RPMI8226 (cell line): Measurements from ENCODE around the gene LACC1.
A peak's percentile ranks its signal among the peaks of the same experiment; 100 is the strongest.

Source experiments
- DNase-seq: peaks from one replicate; pipeline ENCODE4 v3.0.0-alpha.2; 2015

LACC1 gene

DNA sequence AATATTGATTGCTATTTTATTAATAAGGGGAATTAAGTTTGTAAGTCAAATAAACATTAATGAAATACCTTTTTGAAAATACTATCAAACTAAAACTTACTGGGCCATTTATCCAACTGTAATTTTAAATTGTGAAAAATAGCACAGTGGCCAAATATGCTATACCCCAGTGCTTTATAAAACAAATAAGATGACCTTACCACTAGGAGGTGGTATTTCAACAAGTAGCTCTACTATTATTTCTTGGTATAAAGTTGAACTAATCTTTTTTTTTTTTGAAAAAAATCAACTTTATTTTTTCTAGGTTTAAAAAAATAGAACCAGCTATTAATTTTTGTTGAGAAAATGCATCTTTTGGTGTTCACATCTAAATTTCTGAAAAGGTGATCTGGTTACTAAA lies 14.7 kb downstream of the LACC1 start:
- no peak for DNase-seq

DNA sequence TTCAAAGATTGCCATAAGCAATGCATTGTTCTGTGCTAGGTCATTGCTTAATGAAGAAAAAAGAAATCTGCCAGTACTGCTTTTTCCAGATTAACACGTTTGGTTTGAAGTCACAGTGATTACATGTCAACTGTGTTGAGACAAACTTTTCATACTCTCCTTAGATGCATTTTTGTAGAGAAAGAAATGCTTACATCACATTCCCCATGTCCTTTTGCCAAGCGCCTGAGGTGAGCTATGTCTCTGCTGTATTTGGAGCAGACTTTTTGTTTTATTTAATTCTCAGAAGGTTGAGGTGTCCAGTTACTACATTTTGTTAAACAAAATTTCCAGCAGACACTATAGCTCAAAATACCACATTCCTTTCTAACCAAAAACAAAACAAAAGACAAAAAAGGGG lies 16.2 kb downstream of the LACC1 start:
- DNase-seq: no peak

DNA sequence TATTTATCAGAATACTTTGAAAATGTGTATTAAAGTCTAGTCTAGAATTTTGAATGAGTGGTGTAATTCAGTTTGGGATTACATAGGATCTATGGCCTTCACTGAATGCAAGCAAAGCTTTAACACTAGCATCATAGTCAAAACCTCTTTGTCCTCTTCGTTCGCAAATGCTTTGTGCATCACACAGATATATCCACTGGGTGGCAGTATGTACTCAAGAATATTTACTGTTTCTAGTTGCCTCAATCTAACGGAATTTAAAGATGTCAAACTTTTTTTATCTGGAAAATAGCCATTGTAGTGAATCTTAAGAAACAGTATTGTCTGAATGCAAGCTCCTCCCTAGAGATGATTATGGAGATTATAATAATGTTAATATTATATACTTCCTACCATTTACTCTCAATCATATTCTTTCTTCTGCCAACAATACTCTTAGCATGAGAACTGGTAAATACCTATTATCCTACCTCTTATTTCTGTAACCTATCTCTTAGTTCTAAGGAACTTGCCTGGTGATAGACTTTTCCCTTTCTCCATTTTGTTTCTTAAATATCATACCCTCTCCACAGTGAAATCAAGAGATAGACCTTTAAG lies 25.8 kb downstream of the LACC1 start:
- DNase-seq: peak; percentile 62

DNA sequence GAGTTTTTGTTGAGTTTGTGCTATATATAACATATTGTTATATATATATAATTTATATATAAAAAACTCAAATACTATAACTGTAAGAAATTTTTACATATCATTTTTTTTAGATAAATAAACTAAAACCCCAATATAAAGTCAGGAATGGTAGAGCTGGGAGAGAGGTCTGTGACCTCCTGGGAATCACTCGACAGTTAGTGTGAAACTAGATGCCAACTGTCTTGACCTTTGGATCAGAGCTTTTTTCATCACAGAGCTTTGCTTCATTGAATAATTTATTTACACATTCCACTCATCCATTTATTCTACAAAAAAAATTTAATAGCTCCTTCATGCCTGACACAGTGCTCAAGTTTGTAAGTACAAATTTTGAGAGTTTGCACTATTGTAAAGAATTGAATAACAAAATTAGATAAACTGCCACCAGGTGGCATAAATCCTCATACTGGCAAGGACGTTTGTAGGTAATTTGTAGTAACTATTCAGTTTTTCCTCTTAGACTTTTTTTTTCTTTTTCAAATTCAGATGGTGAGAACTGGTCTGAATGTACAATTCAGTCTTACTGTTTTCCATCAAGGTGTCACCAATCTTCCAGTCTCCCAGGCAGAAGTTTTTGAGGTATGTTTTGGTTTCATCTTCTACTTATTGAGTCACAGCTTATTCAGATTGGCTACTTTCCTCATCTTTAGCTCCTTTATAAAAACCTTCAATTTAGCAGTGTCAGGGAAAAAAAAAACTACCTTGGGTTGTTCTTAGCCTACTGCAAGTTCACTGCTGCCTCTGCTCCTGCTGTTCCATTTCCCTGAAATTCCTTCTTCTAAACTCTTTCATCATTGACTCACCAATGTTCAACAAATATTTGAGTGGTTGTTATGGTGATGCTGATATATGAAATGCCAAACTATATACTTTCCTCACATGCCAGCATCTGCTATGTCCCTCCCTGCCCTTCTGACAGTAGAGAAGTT lies 28.7 kb downstream of the LACC1 start:
- DNase-seq: peak; percentile 17

DNA sequence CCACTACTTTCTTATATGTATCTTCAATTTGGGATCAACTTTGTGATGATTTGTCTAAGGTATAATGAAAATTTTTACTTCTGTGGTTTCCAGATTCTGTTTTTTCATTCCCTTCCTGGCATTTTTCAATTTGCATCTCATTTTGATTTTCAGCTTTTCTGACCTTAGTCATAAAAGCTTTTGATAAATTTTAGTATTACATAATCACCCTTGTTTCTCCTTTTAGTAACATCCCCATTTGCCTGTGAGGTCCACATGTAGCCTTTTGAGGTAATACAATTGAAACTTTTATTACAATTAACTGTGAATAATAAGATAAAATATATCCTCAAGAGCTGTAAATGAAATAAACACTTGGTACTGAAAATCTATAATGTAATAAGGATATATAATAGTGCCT lies 31.2 kb downstream of the LACC1 start:
- no peak for DNase-seq

DNA sequence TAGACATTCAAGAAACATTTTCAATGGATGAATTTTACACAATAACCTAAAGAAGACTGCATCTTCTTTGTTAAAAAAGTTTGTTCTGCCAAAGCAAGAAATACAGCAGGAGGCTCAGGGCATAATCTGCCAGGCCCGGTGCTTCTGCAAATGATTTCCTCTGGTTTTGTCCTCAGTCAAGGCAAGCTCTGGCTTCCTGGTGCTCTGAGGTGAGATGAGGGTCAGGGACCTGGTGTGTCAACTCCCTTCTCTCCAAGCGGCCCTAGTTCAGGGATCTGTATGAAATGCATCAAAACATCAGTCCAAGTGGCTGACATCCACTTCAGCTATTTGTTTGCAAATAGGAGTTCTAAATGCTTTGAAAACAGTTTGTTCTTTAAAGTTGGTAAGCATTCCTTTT lies 31.6 kb downstream of the LACC1 start:
- no peak for DNase-seq

DNA sequence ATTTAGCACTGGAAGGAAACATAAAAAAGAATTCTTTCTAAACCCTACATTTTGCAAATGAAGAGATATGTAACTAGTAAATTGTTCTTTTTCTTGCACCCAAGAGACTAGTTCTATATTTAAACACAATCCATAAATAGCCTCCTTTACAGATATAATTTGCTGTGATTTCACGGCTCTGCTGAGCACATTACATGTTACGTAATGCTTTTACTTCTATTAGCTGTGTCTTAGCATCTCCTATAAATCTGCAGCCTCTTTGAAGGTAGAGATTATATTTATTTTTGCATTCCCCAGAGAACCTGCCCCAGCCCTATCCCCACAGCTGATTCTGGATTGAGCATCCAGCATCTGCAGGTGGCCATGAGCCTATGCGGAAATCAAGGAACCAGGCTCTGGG lies 32.2 kb downstream of the LACC1 start:
- DNase-seq: no peak

DNA sequence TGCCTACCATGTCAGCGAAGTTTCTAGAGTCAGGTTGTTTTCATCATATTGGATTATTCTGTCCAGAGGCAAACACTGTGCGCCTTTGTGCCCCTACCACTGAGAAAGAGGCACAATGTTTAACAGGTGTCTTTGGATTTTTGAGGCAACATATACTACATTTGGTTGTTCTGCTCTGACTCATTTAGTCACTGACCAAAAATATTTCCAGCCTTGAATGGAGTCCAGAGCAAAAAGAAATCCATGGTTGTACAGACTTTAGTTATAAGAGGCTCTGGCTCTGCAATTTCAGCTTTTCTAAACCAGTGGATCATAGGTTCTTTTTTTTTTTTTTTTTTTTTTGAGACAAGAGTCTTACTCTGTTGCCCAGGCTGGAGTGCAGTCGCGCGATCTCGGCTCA lies 35.7 kb downstream of the LACC1 start:
- no peak for DNase-seq

DNA sequence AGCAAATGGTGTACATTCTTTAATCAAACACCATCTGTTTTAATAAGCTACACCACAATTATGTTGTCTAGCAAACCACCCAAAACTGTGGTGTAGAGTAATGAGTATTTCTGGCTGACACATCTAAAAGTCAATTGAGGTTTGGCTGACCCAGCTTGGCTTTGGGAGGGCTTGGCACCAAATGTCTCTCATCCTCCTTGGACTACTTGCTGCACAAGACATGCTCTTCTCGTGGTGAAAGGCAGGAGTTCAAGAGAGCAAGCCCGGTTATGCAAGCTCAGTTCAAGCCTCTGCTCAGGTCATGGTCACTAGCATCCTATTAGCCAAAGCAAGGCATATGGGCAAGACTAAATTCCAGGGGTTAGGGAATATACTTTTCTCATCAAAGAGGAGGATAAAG lies 37.1 kb downstream of the LACC1 start:
- no peak for DNase-seq

DNA sequence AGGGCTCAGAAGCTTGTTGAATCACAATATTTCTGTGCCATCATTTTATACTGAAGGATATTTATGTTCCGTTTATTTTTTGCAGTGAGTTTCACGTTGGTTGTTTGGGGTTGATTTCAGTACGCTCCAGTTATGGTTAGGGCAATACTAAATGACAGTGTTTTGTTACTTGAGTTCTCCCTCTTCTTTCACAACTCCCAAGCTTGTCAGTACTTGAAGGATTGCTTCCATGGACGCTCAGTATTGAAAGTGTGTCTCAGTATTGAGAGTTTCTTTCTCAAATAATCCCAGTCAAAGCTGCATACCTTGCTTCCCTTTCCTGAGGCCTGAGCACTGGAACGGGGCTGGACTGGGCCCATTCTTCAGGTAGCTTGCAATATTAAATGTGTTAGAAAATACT lies 38.9 kb downstream of the LACC1 start:
- DNase-seq: no peak

DNA sequence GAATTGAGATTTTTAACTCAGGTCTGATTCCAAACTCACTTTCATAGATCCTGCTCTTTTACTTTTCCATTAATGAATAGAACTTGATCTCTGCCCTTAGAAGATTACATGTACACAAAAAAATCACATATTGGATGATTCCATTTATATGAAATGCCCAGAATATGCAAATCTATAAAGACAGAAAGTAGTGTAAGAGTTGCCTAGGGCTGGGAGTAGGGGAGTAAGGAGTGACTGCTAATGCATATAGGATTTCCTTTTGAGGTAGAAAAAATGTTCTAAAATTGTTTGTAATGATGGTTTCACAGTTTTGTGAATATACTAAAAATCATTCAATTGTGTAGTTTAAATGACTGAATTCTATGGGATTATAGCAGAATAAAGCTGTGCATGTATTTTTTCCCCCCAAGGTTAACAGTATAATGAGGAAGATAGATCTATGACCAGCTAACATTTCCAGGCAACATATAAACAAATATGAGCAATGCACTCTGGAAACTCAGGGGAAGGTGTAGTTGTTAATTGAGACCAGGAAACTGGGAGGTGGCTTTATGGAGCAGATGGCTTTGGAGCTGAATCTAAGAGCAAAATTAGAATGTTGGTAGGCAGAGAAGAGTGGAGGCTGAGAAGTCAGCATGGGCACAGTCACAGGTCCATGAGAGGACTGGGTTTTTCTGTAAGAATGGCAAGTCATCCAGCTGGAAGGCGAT lies 41.4 kb downstream of the LACC1 start:
- DNase-seq: no peak

DNA sequence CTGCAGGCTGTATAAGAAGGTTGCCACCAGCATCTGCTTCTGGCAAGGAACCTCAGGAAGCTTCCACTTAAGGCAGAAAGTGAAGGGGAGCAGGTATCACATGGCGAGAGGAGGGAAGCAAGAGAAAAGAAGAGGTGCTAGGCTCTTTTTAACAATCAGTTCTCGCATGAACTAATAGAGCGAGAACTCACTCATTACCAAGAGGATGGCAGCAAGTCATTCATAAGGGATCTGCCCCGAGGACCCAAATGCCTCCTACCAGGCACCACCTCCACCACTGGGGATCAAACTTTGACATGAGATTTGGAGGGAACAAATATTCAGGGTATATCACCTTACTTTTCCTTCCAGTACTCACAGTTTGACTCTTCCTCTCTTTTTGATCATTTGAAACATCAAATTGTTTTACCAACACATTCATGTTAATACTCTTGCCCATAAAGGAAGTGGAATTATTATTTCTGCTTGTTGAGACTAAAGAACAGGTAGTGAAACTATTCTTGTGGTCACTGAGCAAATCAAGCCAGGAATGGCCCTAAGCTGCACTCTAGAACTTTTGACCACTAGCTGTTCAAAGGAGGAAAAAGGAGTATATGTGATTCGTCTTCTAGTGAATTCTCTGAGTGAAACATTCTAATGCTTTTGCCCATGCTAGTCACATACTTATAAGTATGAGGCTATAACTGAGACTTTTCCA lies 45.0 kb downstream of the LACC1 start:
- DNase-seq: peak; percentile 49

DNA sequence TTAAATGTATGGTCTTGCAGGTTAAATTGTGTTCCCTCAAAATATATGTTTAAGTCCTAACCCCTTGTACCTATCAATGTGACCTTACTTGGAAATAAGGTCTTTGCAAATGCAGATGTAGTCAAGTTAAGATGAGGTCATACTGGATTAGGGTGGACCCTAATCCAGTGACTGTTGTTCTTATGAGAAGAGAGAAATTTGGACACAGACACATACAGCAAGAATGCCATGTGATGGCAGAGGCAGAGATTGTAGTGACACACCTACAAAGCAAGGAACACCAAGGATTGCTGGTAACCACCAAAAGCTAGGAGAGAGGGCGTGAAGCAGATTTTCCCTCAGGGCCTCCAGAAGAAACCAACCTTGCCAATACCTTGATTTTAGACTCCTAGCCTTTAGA lies 50.2 kb downstream of the LACC1 start:
- DNase-seq: no peak

DNA sequence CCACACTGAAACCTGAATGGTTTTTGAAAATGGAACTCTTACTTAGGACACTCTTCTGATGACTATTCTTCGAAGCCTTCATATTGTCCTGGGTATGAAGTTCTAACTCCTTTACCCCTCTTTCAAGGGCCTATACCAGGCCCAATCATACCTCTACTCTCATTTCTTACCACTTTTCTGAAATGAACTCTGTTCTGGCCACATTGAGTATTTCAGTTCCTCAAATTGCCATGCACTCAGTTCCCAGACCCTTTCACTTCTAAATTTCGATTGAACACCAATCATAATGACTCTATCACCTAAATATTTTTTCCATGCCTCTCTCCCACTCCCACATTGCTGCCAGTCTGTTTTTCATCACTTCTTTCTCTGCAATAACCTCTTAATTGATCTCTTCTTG lies 53.7 kb downstream of the LACC1 start:
- peak; percentile 19 for DNase-seq

DNA sequence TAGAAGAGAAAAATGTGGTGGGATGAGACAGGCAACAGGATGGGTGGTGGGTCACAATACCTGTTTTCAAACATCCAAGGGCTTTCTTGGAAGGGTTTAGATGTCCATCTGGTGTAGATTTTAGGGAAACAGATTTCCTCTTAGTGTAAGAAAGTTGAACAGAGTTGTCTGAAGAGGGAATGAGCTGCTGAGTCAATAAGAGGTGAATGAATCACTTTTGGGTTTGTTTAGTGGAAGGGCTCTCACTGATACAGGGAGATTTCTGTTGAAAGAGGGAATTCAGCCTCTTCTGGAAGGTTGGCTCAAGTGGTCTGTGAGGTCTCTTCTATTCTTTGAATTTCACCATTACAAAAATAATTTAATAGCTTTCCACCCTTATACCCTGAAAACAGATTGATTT lies 54.6 kb downstream of the LACC1 start:
- DNase-seq: no peak

DNA sequence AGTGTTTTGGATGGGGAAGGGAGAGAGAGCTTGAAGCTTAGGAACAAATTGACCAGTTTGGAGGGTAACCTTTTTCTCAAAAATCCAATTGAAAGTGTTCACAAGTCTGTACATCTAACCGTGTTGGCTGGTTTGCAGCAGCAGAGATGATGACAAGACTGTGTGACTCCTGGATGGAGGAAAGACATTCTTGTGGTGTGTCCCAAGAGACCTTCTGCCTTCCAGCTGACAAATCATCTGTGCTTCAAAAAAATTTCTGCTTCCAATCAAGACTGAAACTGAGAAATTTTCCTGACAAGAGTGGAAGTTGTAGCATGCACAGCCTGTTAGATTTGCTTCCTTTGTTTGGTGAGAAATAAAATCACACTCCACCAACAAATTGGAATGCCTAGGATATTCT lies 56.2 kb downstream of the LACC1 start:
- peak; percentile 4 for DNase-seq

DNA sequence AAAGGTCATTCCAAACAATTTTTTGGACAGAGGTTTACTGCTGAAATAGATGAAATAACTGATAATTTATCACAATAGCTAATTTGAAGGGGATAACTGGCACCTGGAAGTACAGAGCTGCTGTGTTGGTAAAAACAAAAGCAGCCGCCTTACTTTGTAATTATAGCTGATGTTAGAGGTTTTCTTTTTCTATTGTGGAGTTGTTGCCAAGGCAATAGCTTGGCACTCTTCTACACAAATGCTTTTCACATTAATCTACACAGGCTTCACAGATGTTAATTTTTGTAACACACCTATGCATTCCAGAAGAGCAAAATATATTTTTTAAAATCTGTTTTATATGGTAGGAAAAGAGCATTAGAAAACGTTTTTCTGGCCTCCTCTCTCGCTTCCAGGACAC lies 56.9 kb downstream of the LACC1 start:
- DNase-seq: peak; percentile 50

DNA sequence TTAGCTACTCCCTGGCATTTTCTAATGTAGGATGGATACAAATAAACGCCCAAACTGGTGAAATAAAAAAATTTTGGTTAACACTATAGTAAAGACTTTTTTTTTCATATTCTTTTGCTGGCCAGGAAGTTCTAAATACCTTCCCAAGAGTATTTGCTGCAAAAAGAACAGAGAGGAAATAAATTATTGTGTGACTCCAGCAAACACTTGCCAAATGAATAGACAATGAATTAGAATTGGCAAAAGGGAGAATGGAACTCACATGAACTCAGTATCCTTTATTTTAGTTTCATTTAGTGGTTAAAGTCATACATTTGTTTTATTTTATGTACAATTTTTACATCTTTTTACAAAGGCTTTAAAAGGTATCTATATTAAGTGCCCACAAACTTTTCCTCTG lies 58.1 kb downstream of the LACC1 start:
- DNase-seq: no peak

DNA sequence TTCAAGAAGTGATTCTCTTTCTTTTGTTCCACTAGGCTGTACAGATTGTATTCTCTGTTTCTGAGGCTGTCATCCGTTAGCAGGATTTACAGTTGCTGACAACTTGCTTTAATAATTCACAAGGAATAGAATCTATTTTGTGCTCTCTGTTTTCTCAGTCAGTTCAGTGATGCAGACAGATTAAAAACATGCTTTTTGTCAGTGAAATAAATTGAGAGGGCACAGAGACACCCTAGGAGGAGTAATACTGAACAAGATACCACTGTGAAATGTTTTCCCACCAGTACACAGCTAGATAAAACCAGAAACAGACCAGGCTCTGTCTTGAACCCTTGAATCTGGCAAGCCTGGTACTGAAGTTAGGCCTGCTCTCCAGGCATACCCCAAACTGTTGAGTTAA lies 58.7 kb downstream of the LACC1 start:
- no peak for DNase-seq

DNA sequence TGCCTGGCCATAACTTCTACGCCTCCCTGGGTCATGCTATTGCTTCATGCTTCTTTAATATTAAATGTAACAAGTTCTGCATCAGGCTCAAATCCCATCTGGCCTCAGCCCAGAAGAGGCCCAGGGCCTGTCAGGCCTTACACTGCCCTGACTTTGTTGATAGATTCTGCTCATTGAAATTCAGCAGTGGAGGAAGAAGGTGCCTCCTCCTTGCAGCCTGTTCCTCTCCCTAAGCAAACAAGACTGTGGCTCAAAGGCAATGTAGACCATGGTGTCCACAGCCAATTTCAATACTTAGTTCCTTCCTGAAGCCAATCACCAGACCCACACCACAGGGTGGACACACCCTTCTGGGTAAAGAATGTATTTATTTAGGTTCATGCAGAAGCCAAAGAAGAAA lies 59.4 kb downstream of the LACC1 start:
- DNase-seq: no peak

DNA sequence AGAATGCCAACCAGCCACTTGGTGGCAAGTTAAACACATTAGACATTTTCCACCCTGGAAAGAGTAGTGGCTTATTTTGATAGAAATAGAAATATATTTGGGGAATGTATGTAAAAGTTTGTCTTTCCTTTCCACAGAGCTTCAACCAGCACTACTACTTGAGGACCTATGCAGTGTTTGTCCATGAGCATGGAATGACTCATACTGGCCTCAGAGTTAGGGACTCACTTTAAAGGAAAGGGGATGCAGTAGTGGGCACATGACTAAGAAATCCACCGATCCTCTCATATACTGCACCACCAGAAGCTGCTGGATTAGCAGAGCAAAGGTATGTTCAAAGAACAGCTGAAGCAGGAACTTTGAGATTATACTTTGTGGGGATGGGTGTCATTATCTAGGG lies 62.6 kb downstream of the LACC1 start:
- no peak for DNase-seq
